ENCODE data around the gene DCAF8.

- TF ChIP-seq EZH2phosphoT487 (IDR thresholded peaks at IDR 0.05; ENCODE audit: borderline replicate concordance) (no peak), POLR2A (IDR thresholded peaks at IDR 0.05; ENCODE audit: borderline replicate concordance, extremely low read depth, insufficient read depth, insufficient read length) (no peak), CTCF (IDR thresholded peaks at IDR 0.05 in 2 of 3, conservative IDR thresholded peaks at IDR 0.05 in 1 of 3; ENCODE audit: borderline replicate concordance in 1 of 3, insufficient read depth in 1 of 3, low read depth in 2 of 3, low read length in 2 of 3) (no peak), REST (IDR thresholded peaks at IDR 0.05; ENCODE audit: low read depth) (no peak), POLR2AphosphoS5 (IDR thresholded peaks at IDR 0.05; ENCODE audit: low read depth, low read length) (no peak), SIN3A (IDR thresholded peaks at IDR 0.05; ENCODE audit: low read depth) (no peak), EZH2 (IDR thresholded peaks at IDR 0.05) (no peak)
Observed at GRCh38 chr1:160309185-160309557, 46.8 kb upstream of the DCAF8 start.
